Measurements from ENCODE around the gene VMP1. TPM values are rescaled to one million over a fixed set of nuclear protein-coding genes. Genes with fewer than 3 reads are reported as not detected.

Gene VMP1
- total and polyA plus RNA-seq, 4 donors, result 46.4 to 118 (median 71.6) TPM

DNA sequence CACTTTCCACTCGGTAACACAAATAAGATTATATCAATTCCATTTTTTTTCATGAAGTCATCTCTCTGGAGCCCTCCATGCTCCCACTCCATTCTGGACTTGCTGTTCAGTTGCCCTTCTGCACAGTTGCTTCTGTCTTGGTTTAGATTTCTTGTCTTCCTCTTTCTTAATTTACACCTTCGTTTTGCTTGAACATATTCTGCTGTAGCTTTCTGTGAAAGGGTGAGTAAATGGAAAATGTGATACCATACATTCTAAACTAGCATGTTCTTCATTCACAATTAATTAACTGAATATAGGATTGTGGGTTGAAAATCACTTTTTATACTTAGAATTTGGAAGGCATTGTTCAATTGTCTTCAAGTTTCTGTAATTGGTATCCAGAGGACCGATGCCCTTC lies 69.6 kb downstream of the VMP1 start:
- 80% methylated on average over 3 of the region's 3 CpGs for WGBS
- H3K9me3 ChIP-seq (ENCODE audit: control insufficient read depth in 4 of 4, low read length in 3 of 4), result no peaks in the 10 kb centered on the region
- H3K36me3 ChIP-seq (ENCODE audit: control insufficient read depth in 4 of 4, insufficient read depth in 3 of 4, low read depth in 1 of 4, low read length in 3 of 4), result peaks cover 0 to 27% (median 13%) of the 10 kb centered on the region in 4 donors

More for the DNA sequence above, 69.6 kb downstream of the VMP1 start:
- Histone ChIP-seq H3K4me3 (ENCODE audit: low read depth in 1 of 3, low read length in 3 of 3) (no peak overlapping the region), H3K27me3 (ENCODE audit: control insufficient read depth in 4 of 4, insufficient read depth in 4 of 4, low read length in 3 of 4) (no peaks in the 10 kb centered on the region), H3K4me1 (ENCODE audit: control insufficient read depth in 4 of 4, insufficient read depth in 4 of 4, low read length in 3 of 4) (no peaks in the 10 kb centered on the region), H3K27ac (ENCODE audit: low read depth in 1 of 2, low read length in 2 of 2) (no peak overlapping the region), H3K9ac (ENCODE audit: low read depth in 1 of 2, low read length in 2 of 2) (no peak overlapping the region)
- TF ChIP-seq RAD21 (IDR thresholded peaks at IDR 0.05) (no peak), RXRA (IDR thresholded peaks at IDR 0.05) (no peak), GABPA (IDR thresholded peaks at IDR 0.05 in 1 of 2, conservative IDR thresholded peaks at IDR 0.05 in 1 of 2) (no peak), JUND (IDR thresholded peaks at IDR 0.05) (no peak), FOXA1 (IDR thresholded peaks at IDR 0.05) (no peak), TAF1 (conservative IDR thresholded peaks at IDR 0.05) (no peak), YY1 (IDR thresholded peaks at IDR 0.05) (no peak), EGR1 (IDR thresholded peaks at IDR 0.05; ENCODE audit: low read depth in 2 of 2) (no peak), HNF4G (IDR thresholded peaks at IDR 0.05) (no peak), FOXA2 (IDR thresholded peaks at IDR 0.05) (no peak), SP1 (IDR thresholded peaks at IDR 0.05) (no peak), NR2F2 (IDR thresholded peaks at IDR 0.05) (no peak), HNF4A (conservative IDR thresholded peaks at IDR 0.05) (no peak)
- TF ChIP-seq, protein P1, sequence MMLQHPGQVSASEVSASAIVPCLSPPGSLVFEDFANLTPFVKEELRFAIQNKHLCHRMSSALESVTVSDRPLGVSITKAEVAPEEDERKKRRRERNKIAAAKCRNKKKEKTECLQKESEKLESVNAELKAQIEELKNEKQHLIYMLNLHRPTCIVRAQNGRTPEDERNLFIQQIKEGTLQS (IDR thresholded peaks at IDR 0.05), result no peak
- TF ChIP-seq, protein P2, sequence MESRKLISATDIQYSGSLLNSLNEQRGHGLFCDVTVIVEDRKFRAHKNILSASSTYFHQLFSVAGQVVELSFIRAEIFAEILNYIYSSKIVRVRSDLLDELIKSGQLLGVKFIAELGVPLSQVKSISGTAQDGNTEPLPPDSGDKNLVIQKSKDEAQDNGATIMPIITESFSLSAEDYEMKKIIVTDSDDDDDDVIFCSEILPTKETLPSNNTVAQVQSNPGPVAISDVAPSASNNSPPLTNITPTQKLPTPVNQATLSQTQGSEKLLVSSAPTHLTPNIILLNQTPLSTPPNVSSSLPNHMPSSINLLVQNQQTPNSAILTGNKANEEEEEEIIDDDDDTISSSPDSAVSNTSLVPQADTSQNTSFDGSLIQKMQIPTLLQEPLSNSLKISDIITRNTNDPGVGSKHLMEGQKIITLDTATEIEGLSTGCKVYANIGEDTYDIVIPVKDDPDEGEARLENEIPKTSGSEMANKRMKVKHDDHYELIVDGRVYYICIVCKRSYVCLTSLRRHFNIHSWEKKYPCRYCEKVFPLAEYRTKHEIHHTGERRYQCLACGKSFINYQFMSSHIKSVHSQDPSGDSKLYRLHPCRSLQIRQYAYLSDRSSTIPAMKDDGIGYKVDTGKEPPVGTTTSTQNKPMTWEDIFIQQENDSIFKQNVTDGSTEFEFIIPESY (IDR thresholded peaks at IDR 0.05), result no peak
- TF ChIP-seq, protein P3, sequence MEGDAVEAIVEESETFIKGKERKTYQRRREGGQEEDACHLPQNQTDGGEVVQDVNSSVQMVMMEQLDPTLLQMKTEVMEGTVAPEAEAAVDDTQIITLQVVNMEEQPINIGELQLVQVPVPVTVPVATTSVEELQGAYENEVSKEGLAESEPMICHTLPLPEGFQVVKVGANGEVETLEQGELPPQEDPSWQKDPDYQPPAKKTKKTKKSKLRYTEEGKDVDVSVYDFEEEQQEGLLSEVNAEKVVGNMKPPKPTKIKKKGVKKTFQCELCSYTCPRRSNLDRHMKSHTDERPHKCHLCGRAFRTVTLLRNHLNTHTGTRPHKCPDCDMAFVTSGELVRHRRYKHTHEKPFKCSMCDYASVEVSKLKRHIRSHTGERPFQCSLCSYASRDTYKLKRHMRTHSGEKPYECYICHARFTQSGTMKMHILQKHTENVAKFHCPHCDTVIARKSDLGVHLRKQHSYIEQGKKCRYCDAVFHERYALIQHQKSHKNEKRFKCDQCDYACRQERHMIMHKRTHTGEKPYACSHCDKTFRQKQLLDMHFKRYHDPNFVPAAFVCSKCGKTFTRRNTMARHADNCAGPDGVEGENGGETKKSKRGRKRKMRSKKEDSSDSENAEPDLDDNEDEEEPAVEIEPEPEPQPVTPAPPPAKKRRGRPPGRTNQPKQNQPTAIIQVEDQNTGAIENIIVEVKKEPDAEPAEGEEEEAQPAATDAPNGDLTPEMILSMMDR (IDR thresholded peaks at IDR 0.05; ENCODE audit: low read depth, low read length, missing input control), result no peak
- TF ChIP-seq, protein P4, sequence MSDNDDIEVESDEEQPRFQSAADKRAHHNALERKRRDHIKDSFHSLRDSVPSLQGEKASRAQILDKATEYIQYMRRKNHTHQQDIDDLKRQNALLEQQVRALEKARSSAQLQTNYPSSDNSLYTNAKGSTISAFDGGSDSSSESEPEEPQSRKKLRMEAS (IDR thresholded peaks at IDR 0.05), result no peak
- TF ChIP-seq, protein P5, sequence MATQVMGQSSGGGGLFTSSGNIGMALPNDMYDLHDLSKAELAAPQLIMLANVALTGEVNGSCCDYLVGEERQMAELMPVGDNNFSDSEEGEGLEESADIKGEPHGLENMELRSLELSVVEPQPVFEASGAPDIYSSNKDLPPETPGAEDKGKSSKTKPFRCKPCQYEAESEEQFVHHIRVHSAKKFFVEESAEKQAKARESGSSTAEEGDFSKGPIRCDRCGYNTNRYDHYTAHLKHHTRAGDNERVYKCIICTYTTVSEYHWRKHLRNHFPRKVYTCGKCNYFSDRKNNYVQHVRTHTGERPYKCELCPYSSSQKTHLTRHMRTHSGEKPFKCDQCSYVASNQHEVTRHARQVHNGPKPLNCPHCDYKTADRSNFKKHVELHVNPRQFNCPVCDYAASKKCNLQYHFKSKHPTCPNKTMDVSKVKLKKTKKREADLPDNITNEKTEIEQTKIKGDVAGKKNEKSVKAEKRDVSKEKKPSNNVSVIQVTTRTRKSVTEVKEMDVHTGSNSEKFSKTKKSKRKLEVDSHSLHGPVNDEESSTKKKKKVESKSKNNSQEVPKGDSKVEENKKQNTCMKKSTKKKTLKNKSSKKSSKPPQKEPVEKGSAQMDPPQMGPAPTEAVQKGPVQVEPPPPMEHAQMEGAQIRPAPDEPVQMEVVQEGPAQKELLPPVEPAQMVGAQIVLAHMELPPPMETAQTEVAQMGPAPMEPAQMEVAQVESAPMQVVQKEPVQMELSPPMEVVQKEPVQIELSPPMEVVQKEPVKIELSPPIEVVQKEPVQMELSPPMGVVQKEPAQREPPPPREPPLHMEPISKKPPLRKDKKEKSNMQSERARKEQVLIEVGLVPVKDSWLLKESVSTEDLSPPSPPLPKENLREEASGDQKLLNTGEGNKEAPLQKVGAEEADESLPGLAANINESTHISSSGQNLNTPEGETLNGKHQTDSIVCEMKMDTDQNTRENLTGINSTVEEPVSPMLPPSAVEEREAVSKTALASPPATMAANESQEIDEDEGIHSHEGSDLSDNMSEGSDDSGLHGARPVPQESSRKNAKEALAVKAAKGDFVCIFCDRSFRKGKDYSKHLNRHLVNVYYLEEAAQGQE (IDR thresholded peaks at IDR 0.05), result no peak
- DNase-seq (ENCODE audit: low spot score), result no peak

Measured in liver (tissue), 9 donors.